IMR-90 (cell line): ENCODE results near the gene DEFB123. TPM values are rescaled to one million over a fixed set of nuclear protein-coding genes. Genes with fewer than 3 reads are reported as not detected.
A peak's percentile ranks its signal among the peaks of the same experiment; 100 is the strongest.

ENCODE experiments used
- ATAC-seq: fragments of 200-7000 bp; cut with Tn5 transposase; 2 replicates; pipeline ENCODE4 v1.9.1; 2020; ENCODE audit warnings: low read depth, mild to moderate bottlenecking, moderate library complexity
- BruUV-seq: library from RNA; stranded (reverse); fragments of 400-500 nt; replicated peaks from 2 replicates; lab custom pipeline; 2021; lab: Mats Ljungman, UMichigan
- CTCF ChIA-PET: fragments of 300-600 bp; formaldehyde crosslinking; extraction: SDS; loops from one replicate; lab custom pipeline; 2021; ENCODE audit warnings: antibody characterized with exemption; lab: Yijun Ruan, JAX
- POLR2A ChIA-PET: fragments of 300-600 bp; sonication (Branson Sonifier 250); formaldehyde crosslinking; loops from one replicate; lab custom pipeline; 2022; ENCODE audit warnings: antibody characterized with exemption; ENCODE audit not compliant: unreplicated experiment; lab: Charles Lee
- DNase-seq: peaks from one replicate; pipeline ENCODE4 v3.0.0; 2013
- H2AFZ ChIP-seq: replicated peaks from 2 replicates; pipeline ENCODE3; 2013; ENCODE audit warnings: low read length, mild to moderate bottlenecking; ENCODE audit not compliant: poor library complexity
- H2AK5ac ChIP-seq: 2 replicates; pipeline ENCODE4 v1.6.1; 2013; ENCODE audit warnings: low read depth, low read length, inconsistent platforms
- H2AK9ac ChIP-seq: replicated peaks from 2 replicates; pipeline ENCODE3; 2013; ENCODE audit warnings: mild to moderate bottlenecking, low read depth, low read length, moderate library complexity; ENCODE audit not compliant: poor library complexity
- H2BK120ac ChIP-seq: 2 replicates; pipeline ENCODE4 v1.6.1; 2013; ENCODE audit warnings: low read depth, low read length, inconsistent platforms
- H2BK15ac ChIP-seq: 3 replicates; pipeline ENCODE4 v1.6.1; 2013; ENCODE audit warnings: low read depth, low read length, inconsistent platforms
- H2BK20ac ChIP-seq: 2 replicates; pipeline ENCODE4 v1.6.1; 2013; ENCODE audit warnings: low read depth, mild to moderate bottlenecking, inconsistent platforms, low read length, moderate library complexity
- H2BK5ac ChIP-seq: 2 replicates; pipeline ENCODE4 v1.6.1; 2013; ENCODE audit warnings: mild to moderate bottlenecking, low read depth, low read length, inconsistent platforms; ENCODE audit not compliant: poor library complexity, severe bottlenecking
- H3K14ac ChIP-seq: replicated peaks from 2 replicates; pipeline ENCODE4 v1.6.1; 2013; ENCODE audit warnings: low read depth, low read length, inconsistent platforms
- H3K18ac ChIP-seq: 2 replicates; pipeline ENCODE4 v1.6.1; 2013; ENCODE audit warnings: low read depth, low read length, control low read depth
- H3K23ac ChIP-seq: 2 replicates; pipeline ENCODE4 v1.6.1; 2013; ENCODE audit warnings: low read depth, low read length, inconsistent platforms
- H3K27ac ChIP-seq: 2 replicates; pipeline ENCODE4 v1.5.1; 2013; ENCODE audit warnings: mild to moderate bottlenecking, control low read depth, low read length; ENCODE audit not compliant: insufficient read depth
- H3K27me3 ChIP-seq: 2 replicates; pipeline ENCODE4 v1.6.1; 2013; ENCODE audit warnings: low read length; ENCODE audit not compliant: control insufficient read depth, insufficient read depth
- H3K36me3 ChIP-seq: 2 replicates; pipeline ENCODE4 v1.6.1; 2013; ENCODE audit warnings: low read length, mixed read lengths; ENCODE audit not compliant: control insufficient read depth, insufficient read depth
- H3K4ac ChIP-seq: 2 replicates; pipeline ENCODE4 v1.6.1; 2013; ENCODE audit warnings: low read depth, low read length, inconsistent platforms
- H3K4me1 ChIP-seq: 2 replicates; pipeline ENCODE4 v1.6.1; 2013; ENCODE audit warnings: low read length, mixed read lengths; ENCODE audit not compliant: control insufficient read depth, insufficient read depth
- H3K4me2 ChIP-seq: 2 replicates; pipeline ENCODE4 v1.6.1; 2013; ENCODE audit warnings: low read depth, mild to moderate bottlenecking, control low read depth, low read length, moderate library complexity
- H3K4me3 ChIP-seq: 2 replicates; pipeline ENCODE4 v1.5.1; 2013; ENCODE audit warnings: low read depth, mild to moderate bottlenecking, control low read depth, low read length, moderate library complexity; ENCODE audit not compliant: insufficient read depth
- H3K56ac ChIP-seq: 2 replicates; pipeline ENCODE4 v1.6.1; 2013; ENCODE audit warnings: low read length, inconsistent platforms; ENCODE audit not compliant: insufficient read depth; ENCODE audit errors: extremely low read depth
- H3K79me1 ChIP-seq, 2 experiments: 2 replicates each; pipeline ENCODE4 v1.6.1; 2013; ENCODE audit warnings: low read length in 2 of 2, inconsistent platforms in 1 of 2, low read depth in 1 of 2
- H3K9ac ChIP-seq: 2 replicates; pipeline ENCODE4 v1.6.1; 2013; ENCODE audit warnings: low read depth, low read length, control low read depth
- H3K9me1 ChIP-seq: 2 replicates; pipeline ENCODE4 v1.6.1; 2013; ENCODE audit warnings: low read length, inconsistent platforms; ENCODE audit not compliant: insufficient read depth
- H3K9me3 ChIP-seq: 2 replicates; pipeline ENCODE4 v1.6.1; 2013; ENCODE audit warnings: low read length; ENCODE audit not compliant: control insufficient read depth, insufficient read depth
- H4K20me1 ChIP-seq: 2 replicates; pipeline ENCODE4 v1.6.1; 2013; ENCODE audit warnings: low read length, inconsistent platforms; ENCODE audit not compliant: insufficient read depth
- H4K5ac ChIP-seq: 2 replicates; pipeline ENCODE4 v1.6.1; 2013; ENCODE audit warnings: mild to moderate bottlenecking, low read depth, low read length, control low read depth
- H4K8ac ChIP-seq, 2 experiments: 2 replicates each; pipeline ENCODE4 v1.6.1; 2013; ENCODE audit warnings: low read depth in 2 of 2, low read length in 2 of 2, control low read depth in 1 of 2, inconsistent platforms in 1 of 2
- H4K91ac ChIP-seq: 2 replicates; pipeline ENCODE4 v1.6.1; 2013; ENCODE audit warnings: low read depth, low read length, inconsistent platforms; ENCODE audit not compliant: insufficient read depth
- FOS ChIP-seq: fragments of 150-350 bp; IDR thresholded peaks from 2 replicates; pipeline ENCODE4 v1.6.1; 2016; ENCODE audit warnings: low read depth, low read length
- MAZ ChIP-seq: IDR thresholded peaks from 2 replicates; pipeline ENCODE4 v1.6.1; 2012; ENCODE audit warnings: low read depth, mild to moderate bottlenecking, low read length, improper control_type of control experiment, moderate library complexity, borderline replicate concordance
- MXI1 ChIP-seq: IDR thresholded peaks from 2 replicates; pipeline ENCODE4 v1.6.1; 2012; ENCODE audit warnings: low read depth, mild to moderate bottlenecking, low read length, moderate library complexity, borderline replicate concordance
- NFE2L2 ChIP-seq: fragments of 150-350 bp; IDR thresholded peaks from 2 replicates; pipeline ENCODE4 v1.6.1; 2016; ENCODE audit warnings: low read depth, mild to moderate bottlenecking, low read length
- POLR2A ChIP-seq: IDR thresholded peaks from 2 replicates; pipeline ENCODE4 v1.6.1; 2012; ENCODE audit warnings: mild to moderate bottlenecking, low read depth, low read length
- RCOR1 ChIP-seq: IDR thresholded peaks from 2 replicates; pipeline ENCODE4 v1.6.1; 2012; ENCODE audit warnings: mild to moderate bottlenecking, low read length, improper control_type of control experiment; ENCODE audit not compliant: insufficient replicate concordance
- WGBS, 2 experiments: methylation state at CpG; one replicate each; pipeline versions ENCODE4 v1.1.5 to v1.1.7; 2013; ENCODE audit warnings: missing lambda C conversion rate in 2 of 2; ENCODE audit not compliant: insufficient read length in 1 of 2; ENCODE audit errors: extremely low coverage in 2 of 2; 5-methylcytosine and 5-hydroxymethylcytosine counted together
- dilution Hi-C: fragments of 300-500 bp; cut with HindIII; formaldehyde crosslinking; loops from one replicate; pipeline ENCODE4 v1.14.3; 2018; ENCODE audit warnings: low sequenced_read_pairs; ENCODE audit not compliant: unreplicated experiment
- in situ Hi-C: fragments of 300-500 bp; cut with MboI; formaldehyde crosslinking; loops from 3 replicates; pipeline ENCODE4 v1.14.3; 2019; ENCODE audit warnings: low sequenced_read_pairs, inconsistent platforms, mixed read lengths
- intact Hi-C: fragments of 100-400 bp; cut with micrococcal nuclease; formaldehyde crosslinking; loops from 2 replicates; pipeline ENCODE4 v1.10.0; 2022
- polyA plus RNA-seq, 3 experiments: library from polyadenylated mRNA; depleted of rRNA; stranded (reverse); fragments of >200 nt; gene quantifications; 2 replicates each; pipeline ENCODE4 v1.2.3, GENCODE V29; 2012; ENCODE audit warnings: low replicate concordance in 1 of 3
- total RNA-seq: library from RNA; depleted of rRNA; stranded (reverse); fragments of >200 nt; gene quantifications from 2 replicates; pipeline ENCODE4 v1.2.3, GENCODE V29; 2012; rRNA removed
- TF ChIP-seq, protein P1 (sequence below): fragments of 150-350 bp; IDR thresholded peaks from 2 replicates; pipeline ENCODE4 v1.6.1; 2017; ENCODE audit warnings: mild to moderate bottlenecking, antibody characterized with exemption, low read length, low read depth

The DEFB123 gene
- total and polyA plus RNA-seq, 2 of the 4 experiments (the other 2 are of a cell fraction), result not detected

DNA sequence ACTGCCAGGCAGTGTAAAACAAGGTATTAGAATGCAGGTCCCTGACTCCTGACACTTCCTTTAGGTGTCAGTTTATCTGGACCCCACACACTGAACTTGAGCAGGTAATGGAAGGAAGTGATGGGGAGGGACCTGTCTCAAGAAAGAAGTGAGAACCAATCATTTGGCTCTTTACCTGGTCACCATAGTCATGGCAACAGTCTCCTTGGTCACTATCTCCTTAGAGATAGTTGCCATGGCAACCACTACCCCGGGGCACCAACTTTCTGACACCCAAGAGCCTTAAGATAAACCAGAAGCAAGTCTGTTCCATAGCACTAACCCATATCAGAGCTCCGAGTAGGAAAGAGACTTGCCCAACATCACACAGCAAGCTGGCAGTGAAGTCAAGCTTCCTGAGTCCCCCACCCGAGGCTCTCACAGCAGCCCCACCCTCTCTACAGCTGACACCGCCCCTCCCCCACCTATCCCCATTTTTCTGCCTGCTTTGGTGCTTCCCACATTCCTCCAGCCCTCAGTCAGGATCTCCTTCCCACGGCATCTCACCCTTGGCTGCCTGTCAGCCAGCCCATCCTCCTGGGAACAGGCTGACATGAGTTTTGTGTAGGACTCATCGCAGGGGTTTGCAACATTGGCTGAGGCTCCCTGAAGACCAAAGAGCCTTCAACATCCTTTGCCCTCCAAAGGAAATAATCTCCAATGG, 57.6 kb downstream of the DEFB123 start:
- dilution Hi-C loops, result no loop called here

More for the DNA sequence above, 57.6 kb downstream of the DEFB123 start:
- Histone ChIP-seq H3K79me1 (no peaks in the 10 kb centered on the region), H3K36me3 (no peaks in the 10 kb centered on the region), H2BK5ac (no peak overlapping the region), H2AK9ac (no peak overlapping the region), H2BK120ac (no peak overlapping the region), H2AK5ac (no peak overlapping the region), H2BK15ac (no peak overlapping the region), H3K4ac (no peak overlapping the region), H3K4me1 (0 out of 2 replicates have a peak, but pooled peaks cover 2% of the 10 kb centered on the region), H3K9me1 (no peaks in the 10 kb centered on the region), H3K56ac (no peak overlapping the region), H3K9me3 (no peaks in the 10 kb centered on the region), H3K27ac (no peak overlapping the region), H3K4me3 (no peak overlapping the region), H2AFZ (no peak overlapping the region), H4K20me1 (no peaks in the 10 kb centered on the region), H4K5ac (no peak overlapping the region), H3K14ac (no peak overlapping the region), H3K4me2 (no peak overlapping the region), H3K9ac (no peak overlapping the region), H3K18ac (no peak overlapping the region), H4K8ac (no peak overlapping the region), H4K91ac (no peak overlapping the region), H3K23ac (no peak overlapping the region), H3K27me3 (peaks cover 9% of the 10 kb centered on the region), H2BK20ac (no peak overlapping the region)
- 0% methylated on average over 1 of the region's 6 CpGs; no CpG with 5 or more reads in 1 of the 2 experiments for WGBS, 2 experiments
- ATAC-seq, result no peak
- POLR2A ChIA-PET, result no interaction called here
- intact Hi-C loops (no loop called here), in situ Hi-C loops (no loop called here)
- peak; percentile 49 for DNase-seq
- TF ChIP-seq RCOR1 (no peak), POLR2A (no peak), FOS (no peak), MAZ (no peak), NFE2L2 (no peak), MXI1 (no peak)
- TF ChIP-seq, protein P1, sequence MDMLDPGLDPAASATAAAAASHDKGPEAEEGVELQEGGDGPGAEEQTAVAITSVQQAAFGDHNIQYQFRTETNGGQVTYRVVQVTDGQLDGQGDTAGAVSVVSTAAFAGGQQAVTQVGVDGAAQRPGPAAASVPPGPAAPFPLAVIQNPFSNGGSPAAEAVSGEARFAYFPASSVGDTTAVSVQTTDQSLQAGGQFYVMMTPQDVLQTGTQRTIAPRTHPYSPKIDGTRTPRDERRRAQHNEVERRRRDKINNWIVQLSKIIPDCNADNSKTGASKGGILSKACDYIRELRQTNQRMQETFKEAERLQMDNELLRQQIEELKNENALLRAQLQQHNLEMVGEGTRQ, result no peak
- CTCF ChIA-PET, result interaction anchor here (0.6 kb wide), 1 partner anchor 33 kb away, joined by 3 read pairs; no protein-coding TSS in a partner anchor
- BruUV-seq, result no TSS peak

Other genes starting within 250 kb of the DEFB123 start
- not detected in 2 replicates for gene DEFB115, start 183.0 kb upstream of the DEFB123 start, total RNA-seq
- not detected in 2 replicates for gene DEFB115, start 183.0 kb upstream of the DEFB123 start, polyA plus RNA-seq (2012; rRNA removed)
- gene DEFB116, start 132.0 kb upstream of the DEFB123 start, total RNA-seq, result not detected in 2 replicates
- not detected in 2 replicates for gene DEFB116, start 132.0 kb upstream of the DEFB123 start, polyA plus RNA-seq (2012; rRNA removed)
- gene DEFB118, start 72.0 kb upstream of the DEFB123 start, total RNA-seq, result not detected in 2 replicates
- not detected in 2 replicates for gene DEFB118, start 72.0 kb upstream of the DEFB123 start, polyA plus RNA-seq (2012; rRNA removed)
- gene DEFB119, start 50.0 kb upstream of the DEFB123 start, total RNA-seq, result not detected in 2 replicates
- gene DEFB119, start 50.0 kb upstream of the DEFB123 start, polyA plus RNA-seq (2012; rRNA removed), result not detected in 2 replicates
- gene DEFB121, start 34.4 kb upstream of the DEFB123 start, total RNA-seq, result not detected in 2 replicates
- not detected in 2 replicates for gene DEFB121, start 34.4 kb upstream of the DEFB123 start, polyA plus RNA-seq (2012; rRNA removed)
- gene DEFB124, start 34.5 kb downstream of the DEFB123 start, total RNA-seq, result not detected in 2 replicates
- not detected in 2 replicates for gene DEFB124, start 34.5 kb downstream of the DEFB123 start, polyA plus RNA-seq (2012; rRNA removed)
- gene REM1, start 34.7 kb downstream of the DEFB123 start, total RNA-seq, result not detected in 2 replicates
- gene REM1, start 34.7 kb downstream of the DEFB123 start, polyA plus RNA-seq (2012; rRNA removed), result not detected in 2 replicates
- gene HM13, start 73.8 kb downstream of the DEFB123 start, total RNA-seq, result 46.7 and 53.2 TPM in 2 replicates
- 203 and 207 TPM in 2 replicates for gene HM13, start 73.8 kb downstream of the DEFB123 start, polyA plus RNA-seq (2012; rRNA removed)
- gene ID1, start 164.7 kb downstream of the DEFB123 start, total RNA-seq, result 174 and 186 TPM in 2 replicates
- gene ID1, start 164.7 kb downstream of the DEFB123 start, polyA plus RNA-seq (2012; rRNA removed), result 148 and 156 TPM in 2 replicates
- gene COX4I2, start 197.3 kb downstream of the DEFB123 start, total RNA-seq, result not detected in 2 replicates
- gene COX4I2, start 197.3 kb downstream of the DEFB123 start, polyA plus RNA-seq (2012; rRNA removed), result not detected in 2 replicates